HG02763 (cell line): Measurements from ENCODE around the gene LZTS3.
"Not testable (repeated sequence)": the region's sequence is repeated elsewhere in the genome, so short reads cannot be mapped to it uniquely, and the experiment has no call there.

Source experiments
- ATAC-seq: cut with Tn5 transposase; IDR thresholded peaks from one replicate; pipeline ENCODE4 v1.9.1; 2021; ENCODE audit warnings: mild to moderate bottlenecking, moderate library complexity; ENCODE audit not compliant: unreplicated experiment

The LZTS3 gene

GRCh38 chr20:3168079-3168828 is 5.1 kb downstream of the LZTS3 start:
- no peak for ATAC-seq

GRCh38 chr20:3167738-3168078 is 5.6 kb downstream of the LZTS3 start:
- no peak for ATAC-seq

- no peak for ATAC-seq
Measured at GRCh38 chr20:3166913-3167342, 6.4 kb downstream of the LZTS3 start.

- no peak for ATAC-seq
Measured at GRCh38 chr20:3166338-3166912, 6.9 kb downstream of the LZTS3 start.

GRCh38 chr20:3165473-3166337 is 7.6 kb downstream of the LZTS3 start:
- no peak for ATAC-seq

- no peak for ATAC-seq
Measured at GRCh38 chr20:3164763-3165410, 8.5 kb downstream of the LZTS3 start.

- no peak for ATAC-seq
Measured at GRCh38 chr20:3164043-3164762, 9.1 kb downstream of the LZTS3 start.

- ATAC-seq: no peak
Measured at GRCh38 chr20:3163099-3164042, 10.0 kb downstream of the LZTS3 start.

GRCh38 chr20:3162080-3162611 is 11.2 kb downstream of the LZTS3 start:
- no peak for ATAC-seq

- no peak for ATAC-seq
Measured at GRCh38 chr20:3161316-3162079, 11.9 kb downstream of the LZTS3 start.

GRCh38 chr20:3160418-3160817 is 12.9 kb downstream of the LZTS3 start:
- ATAC-seq: no peak

- ATAC-seq: no peak
Measured at GRCh38 chr20:3158968-3159431, 14.3 kb downstream of the LZTS3 start.

GRCh38 chr20:3157817-3158216 is 15.5 kb downstream of the LZTS3 start:
- ATAC-seq: no peak

- no peak for ATAC-seq
Measured at GRCh38 chr20:3156811-3157619, 16.3 kb downstream of the LZTS3 start.

GRCh38 chr20:3152057-3152644 is 21.2 kb downstream of the LZTS3 start:
- ATAC-seq: not testable (repeated sequence)

GRCh38 chr20:3150908-3151307 is 22.4 kb downstream of the LZTS3 start:
- ATAC-seq: no peak

GRCh38 chr20:3146732-3147341 is 26.5 kb downstream of the LZTS3 start:
- ATAC-seq: no peak
